Nephron (organoid): ENCODE results near the gene R3HDM4.
"Not testable (repeated sequence)": the region's sequence is repeated elsewhere in the genome, so short reads cannot be mapped to it uniquely, and the experiment has no call there.

Experiments used
- H3K27ac Mint-ChIP-seq, 3 experiments: 2 replicates each; pipeline ENCODE4 v1.8.0; 2020; ENCODE audit warnings: mixed read lengths in 3 of 3, mild to moderate bottlenecking in 2 of 3, moderate library complexity in 1 of 3
- H3K27me3 Mint-ChIP-seq: 2 replicates; pipeline ENCODE4 v1.8.0; 2021; ENCODE audit warnings: low read depth, mild to moderate bottlenecking, moderate library complexity, mixed read lengths
- H3K36me3 Mint-ChIP-seq: 2 replicates; pipeline ENCODE4 v1.8.0; 2020; ENCODE audit warnings: low read depth, mixed read lengths
- H3K4me1 Mint-ChIP-seq: 2 replicates; pipeline ENCODE4 v1.8.0; 2020; ENCODE audit warnings: mixed read lengths
- H3K4me3 Mint-ChIP-seq, 3 experiments: 2 replicates each; pipeline ENCODE4 v1.8.0; 2020; ENCODE audit warnings: mild to moderate bottlenecking in 3 of 3, mixed read lengths in 3 of 3, moderate library complexity in 2 of 3
- H3K9me3 Mint-ChIP-seq: 2 replicates; pipeline ENCODE4 v1.8.0; 2020; ENCODE audit warnings: mixed read lengths
- CTCF ChIP-seq, 3 experiments: fragments of 200-600 bp; sonication (generic); IDR thresholded peaks; one replicate each; pipeline ENCODE4 v1.5.0; 2021; ENCODE audit warnings: antibody characterized with exemption in 3 of 3; ENCODE audit not compliant: unreplicated experiment in 3 of 3

The R3HDM4 gene

DNA sequence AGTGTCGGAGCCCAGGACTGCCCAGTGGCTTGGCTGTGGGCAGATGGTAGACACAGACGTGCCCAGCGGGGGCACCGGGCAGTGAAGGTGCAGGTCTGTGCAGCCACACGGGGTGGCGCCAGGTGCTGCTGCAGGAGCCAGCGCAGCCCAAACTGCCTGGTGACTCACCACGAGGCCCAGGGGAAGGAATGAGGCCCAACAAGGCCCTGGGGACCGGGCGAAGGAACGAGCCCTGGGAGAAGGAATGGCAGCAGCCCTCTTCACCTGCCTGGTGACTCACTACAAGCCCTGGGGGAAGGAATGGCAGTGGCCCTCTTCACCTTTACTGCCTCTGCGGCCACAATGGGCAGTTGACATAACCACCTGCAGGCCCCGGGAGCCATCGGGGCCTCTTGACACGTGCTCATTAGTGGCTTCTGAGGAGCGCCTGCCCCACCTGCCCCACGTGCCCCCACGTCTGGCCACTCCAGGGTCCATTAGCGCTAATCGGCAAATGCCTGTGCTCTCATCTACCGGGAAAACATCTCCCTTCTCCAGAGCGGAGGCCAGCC lies 29.3 kb downstream of the R3HDM4 start:
- no peak for TF ChIP-seq CTCF (IDR thresholded peaks at IDR 0.05; ENCODE audit: unreplicated experiment in 3 of 3)
- peaks cover 39% of the 10 kb centered on the region for H3K36me3 Mint-ChIP-seq
- no peak overlapping the region for H3K4me3 Mint-ChIP-seq
- no peaks in the 10 kb centered on the region for H3K4me1 Mint-ChIP-seq
- no peak overlapping the region for H3K27ac Mint-ChIP-seq
- no peaks in the 10 kb centered on the region for H3K27me3 Mint-ChIP-seq
- no peaks in the 10 kb centered on the region for H3K9me3 Mint-ChIP-seq

DNA sequence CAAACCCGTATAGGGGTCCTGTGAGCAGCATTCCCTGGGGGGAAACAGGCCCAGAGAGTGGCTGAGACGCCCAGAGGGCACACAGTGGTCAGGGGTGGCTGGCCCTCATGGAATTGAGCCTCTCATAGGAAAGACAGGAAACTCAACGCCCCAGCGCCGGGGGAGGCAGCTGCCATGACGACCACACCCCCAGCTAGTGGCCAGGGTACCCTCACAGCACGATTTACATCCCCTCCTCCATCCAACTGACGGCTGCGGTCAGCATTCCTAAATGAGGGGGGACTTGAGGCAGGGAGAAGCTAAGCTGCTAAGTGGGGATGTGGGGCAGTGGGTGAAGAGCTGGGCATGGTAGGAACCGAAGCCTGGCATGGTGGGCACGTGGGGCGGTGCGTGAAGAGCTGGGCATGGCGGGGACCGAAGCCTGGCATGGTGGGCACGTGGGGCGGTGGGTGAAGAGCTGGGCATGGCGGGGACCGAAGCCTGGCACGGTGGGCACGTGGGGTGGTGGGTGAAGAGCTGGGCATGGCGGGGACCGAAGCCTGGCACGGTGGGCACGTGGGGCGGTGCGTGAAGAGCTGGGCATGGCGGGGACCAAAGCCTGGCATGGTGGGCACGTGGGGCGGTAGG lies 30.0 kb downstream of the R3HDM4 start:
- TF ChIP-seq CTCF (IDR thresholded peaks at IDR 0.05; ENCODE audit: unreplicated experiment in 3 of 3), result no peak
- no peaks in the 10 kb centered on the region for H3K4me1 Mint-ChIP-seq
- H3K27me3 Mint-ChIP-seq, result no peaks in the 10 kb centered on the region
- H3K9me3 Mint-ChIP-seq, result no peaks in the 10 kb centered on the region
- no peak overlapping the region for H3K4me3 Mint-ChIP-seq
- no peak overlapping the region for H3K27ac Mint-ChIP-seq
- H3K36me3 Mint-ChIP-seq, result peaks cover 39% of the 10 kb centered on the region

GRCh38 chr19:881385-882071 lies 31.5 kb downstream of the R3HDM4 start:
- H3K27me3 Mint-ChIP-seq, result no peaks in the 10 kb centered on the region
- peaks cover 30% of the 10 kb centered on the region for H3K36me3 Mint-ChIP-seq
- H3K4me3 Mint-ChIP-seq, result no peak overlapping the region
- no peaks in the 10 kb centered on the region for H3K4me1 Mint-ChIP-seq
- H3K9me3 Mint-ChIP-seq, result no peaks in the 10 kb centered on the region
- TF ChIP-seq CTCF (IDR thresholded peaks at IDR 0.05; ENCODE audit: unreplicated experiment in 3 of 3), result no peak
- no peak overlapping the region for H3K27ac Mint-ChIP-seq

DNA sequence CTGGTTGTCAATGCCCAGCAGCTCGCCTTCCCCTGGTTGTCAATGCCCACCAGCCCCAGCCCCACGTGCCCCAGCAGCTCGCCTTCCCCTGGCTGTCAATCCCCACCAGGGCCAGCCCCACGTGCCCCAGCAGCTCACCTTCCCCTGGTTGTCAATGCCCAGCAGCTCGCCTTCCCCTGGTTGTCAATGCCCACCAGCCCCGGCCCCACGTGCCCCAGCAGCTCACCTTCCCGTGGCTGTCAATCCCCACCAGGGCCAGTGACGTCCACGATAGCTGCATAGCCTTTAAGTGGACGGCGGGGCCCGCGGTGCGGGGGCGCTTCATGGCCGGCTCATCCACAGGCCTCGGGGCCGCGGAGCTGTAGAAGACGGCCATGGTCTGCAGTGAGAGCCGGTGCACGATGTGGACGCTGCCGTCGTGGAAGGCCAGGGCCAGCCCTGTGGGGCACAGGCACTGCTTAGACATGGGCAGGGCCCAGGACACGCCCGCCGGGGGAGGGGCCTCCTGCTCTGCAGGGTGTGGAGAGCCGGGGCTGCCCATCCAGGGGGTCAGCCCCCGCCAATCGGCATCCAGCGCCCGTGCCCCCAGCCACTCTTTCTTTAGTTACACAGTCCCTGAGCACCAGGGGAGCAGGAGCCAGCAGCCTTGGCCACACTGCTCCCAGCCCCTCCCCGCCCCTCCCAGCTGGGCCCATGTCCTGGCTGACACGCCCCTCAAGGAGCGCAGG lies 33.1 kb downstream of the R3HDM4 start:
- no peak for TF ChIP-seq CTCF (IDR thresholded peaks at IDR 0.05; ENCODE audit: unreplicated experiment in 3 of 3)
- Mint-ChIP-seq H3K27ac (no peak overlapping the region), H3K9me3 (no peaks in the 10 kb centered on the region), H3K27me3 (no peaks in the 10 kb centered on the region), H3K36me3 (peaks cover 34% of the 10 kb centered on the region), H3K4me3 (no peak overlapping the region), H3K4me1 (no peaks in the 10 kb centered on the region)

GRCh38 chr19:878751-879561 lies 34.1 kb downstream of the R3HDM4 start:
- H3K9me3 Mint-ChIP-seq, H3K4me3 Mint-ChIP-seq, H3K27me3 Mint-ChIP-seq, H3K4me1 Mint-ChIP-seq, H3K27ac Mint-ChIP-seq: not testable (repeated sequence)
- H3K36me3 Mint-ChIP-seq, result peaks cover 34% of the 10 kb centered on the region

DNA sequence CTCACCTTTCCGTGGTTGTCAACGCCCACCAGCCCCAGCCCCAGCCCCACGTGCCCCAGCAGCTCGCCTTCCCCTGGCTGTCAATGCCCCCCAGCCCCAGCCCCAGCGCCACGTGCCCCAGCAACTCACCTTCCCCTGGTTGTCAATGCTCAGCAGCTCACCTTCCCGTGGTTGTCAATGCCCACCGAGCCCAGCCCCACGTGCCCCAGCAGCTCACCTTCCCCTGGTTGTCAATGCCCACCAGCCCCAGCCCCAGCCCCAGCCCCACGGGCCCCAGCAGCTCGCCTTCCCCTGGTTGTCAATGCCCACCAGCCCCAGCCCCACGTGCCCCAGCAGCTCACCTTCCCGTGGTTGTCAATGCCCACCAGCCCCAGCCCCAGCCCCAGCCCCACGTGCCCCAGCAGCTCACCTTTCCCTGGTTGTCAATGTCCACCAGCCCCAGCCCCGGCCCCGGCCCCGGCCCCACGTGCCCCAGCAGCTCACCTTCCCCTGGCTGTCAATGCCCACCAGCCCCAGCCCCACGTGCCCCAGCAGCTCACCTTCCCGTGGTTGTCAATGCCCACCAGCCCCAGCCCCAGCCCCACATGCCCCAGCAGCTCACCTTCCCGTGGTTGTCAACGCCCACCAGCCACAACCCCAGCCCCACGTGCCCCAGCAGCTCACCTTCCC lies 34.9 kb downstream of the R3HDM4 start:
- not testable (repeated sequence) for H3K4me3 Mint-ChIP-seq, H3K4me1 Mint-ChIP-seq

More for the DNA sequence above, 34.9 kb downstream of the R3HDM4 start:
- H3K27me3 Mint-ChIP-seq, H3K9me3 Mint-ChIP-seq, H3K27ac Mint-ChIP-seq: not testable (repeated sequence)
- peaks cover 34% of the 10 kb centered on the region for H3K36me3 Mint-ChIP-seq
